Neural cell (in vitro differentiated cells): Measurements from ENCODE around the gene NTRK2. TPM values are rescaled to one million over a fixed set of nuclear protein-coding genes. Genes with fewer than 3 reads are reported as not detected.

ENCODE experiments used
- H2AFZ ChIP-seq: fragments of 200-600, 300-800 bp; sonication (generic), shearing (Covaris generic); 2 replicates; pipeline ENCODE4 v1.6.0; 2014; ENCODE audit warnings: low read depth, mild to moderate bottlenecking, antibody characterized with exemption, low read length, moderate library complexity
- H3F3A ChIP-seq: fragments of 200-600 bp; shearing (Covaris generic); 2 replicates; pipeline ENCODE4 v1.6.1; 2016; ENCODE audit warnings: mild to moderate bottlenecking, moderate library complexity, mixed read lengths, antibody characterized with exemption, low read length; ENCODE audit not compliant: insufficient read depth, poor library complexity, severe bottlenecking
- H3K27ac ChIP-seq: fragments of 200-600, 300-800 bp; sonication (generic), shearing (Covaris generic); 2 replicates; pipeline ENCODE4 v1.5.1; 2014; ENCODE audit warnings: mild to moderate bottlenecking, low read length, moderate library complexity
- H3K27me3 ChIP-seq: fragments of 300-800, 200-600 bp; sonication (generic), shearing (Covaris generic); 2 replicates; pipeline ENCODE4 v1.6.0; 2014; ENCODE audit warnings: mild to moderate bottlenecking, low read depth, low read length, moderate library complexity; ENCODE audit not compliant: insufficient read depth
- H3K36me3 ChIP-seq: fragments of 300-800, 200-600 bp; sonication (generic), shearing (Covaris generic); 2 replicates; pipeline ENCODE4 v1.5.1; 2014; ENCODE audit warnings: mild to moderate bottlenecking, antibody characterized with exemption, low read length, moderate library complexity; ENCODE audit not compliant: insufficient read depth
- H3K4me2 ChIP-seq: fragments of 300-800, 200-600 bp; sonication (generic), shearing (Covaris generic); 2 replicates; pipeline ENCODE4 v1.6.0; 2014; ENCODE audit warnings: mild to moderate bottlenecking, low read length
- H3K4me3 ChIP-seq: fragments of 300-800, 200-600 bp; sonication (generic), shearing (Covaris generic); 2 replicates; pipeline ENCODE4 v1.5.1; 2014; ENCODE audit warnings: mild to moderate bottlenecking, low read length, moderate library complexity
- H3K79me2 ChIP-seq: fragments of 200-600 bp; shearing (Covaris generic); replicated peaks from 2 replicates; pipeline ENCODE4 v1.6.0; 2014; ENCODE audit warnings: mild to moderate bottlenecking, low read length, moderate library complexity; ENCODE audit not compliant: insufficient read depth
- H3K9ac ChIP-seq: fragments of 300-800, 200-600 bp; sonication (generic), shearing (Covaris generic); 2 replicates; pipeline ENCODE4 v1.6.1; 2016; ENCODE audit warnings: mild to moderate bottlenecking, low read length, mixed read lengths
- H3K9me2 ChIP-seq: fragments of 200-600 bp; shearing (Covaris generic); 2 replicates; pipeline ENCODE4 v1.6.1; 2016; ENCODE audit warnings: mild to moderate bottlenecking, low read length, mixed read lengths; ENCODE audit not compliant: insufficient read depth
- H3K9me3 ChIP-seq: fragments of 200-600, 300-800 bp; sonication (generic), shearing (Covaris generic); 2 replicates; pipeline ENCODE4 v1.6.1; 2016; ENCODE audit warnings: mild to moderate bottlenecking, mixed run types, low read length, moderate library complexity, mixed read lengths
- H4K20me1 ChIP-seq: fragments of 200-600 bp; shearing (Covaris generic); 2 replicates; pipeline ENCODE4 v1.6.1; 2016; ENCODE audit warnings: mild to moderate bottlenecking, mixed run types; ENCODE audit not compliant: insufficient read depth
- CTCF ChIP-seq: fragments of 450-650 bp; IDR thresholded peaks from 2 replicates; pipeline ENCODE4 v1.5.1; 2014; ENCODE audit warnings: antibody characterized with exemption, mild to moderate bottlenecking, moderate library complexity; ENCODE audit not compliant: poor library complexity, severe bottlenecking
- EP300 ChIP-seq: fragments of 450-650 bp; conservative IDR thresholded peaks from 2 replicates; pipeline ENCODE4 v1.6.1; 2014; ENCODE audit warnings: antibody characterized with exemption, mild to moderate bottlenecking, moderate library complexity; ENCODE audit not compliant: poor library complexity, severe bottlenecking
- EZH2 ChIP-seq: fragments of 200-600, 300-800 bp; shearing (Covaris generic), sonication (generic); IDR thresholded peaks from 2 replicates; pipeline ENCODE4 v1.6.1; 2014; ENCODE audit warnings: antibody characterized with exemption, low read length, borderline replicate concordance, mild to moderate bottlenecking; ENCODE audit not compliant: insufficient read depth, poor library complexity, severe bottlenecking
- MXI1 ChIP-seq: fragments of 450-650 bp; conservative IDR thresholded peaks from 2 replicates; pipeline ENCODE4 v1.6.1; 2014; ENCODE audit warnings: antibody characterized with exemption, mild to moderate bottlenecking; ENCODE audit not compliant: poor library complexity, severe bottlenecking
- POLR2AphosphoS5 ChIP-seq: IDR thresholded peaks from 2 replicates; pipeline ENCODE4 v1.6.1; 2012
- RAD21 ChIP-seq: fragments of 450-650 bp; conservative IDR thresholded peaks from 2 replicates; pipeline ENCODE4 v1.6.1; 2014; ENCODE audit warnings: antibody characterized with exemption, mild to moderate bottlenecking, moderate library complexity
- REST ChIP-seq: IDR thresholded peaks from 2 replicates; pipeline ENCODE4 v1.6.1; 2012; ENCODE audit warnings: borderline replicate concordance
- SMC3 ChIP-seq: fragments of 450-650 bp; conservative IDR thresholded peaks from 2 replicates; pipeline ENCODE4 v1.6.1; 2014; ENCODE audit warnings: antibody characterized with exemption, mild to moderate bottlenecking, moderate library complexity; ENCODE audit not compliant: poor library complexity
- TAF1 ChIP-seq: IDR thresholded peaks from 2 replicates; pipeline ENCODE4 v1.6.1; 2012; ENCODE audit warnings: low read depth
- polyA plus RNA-seq: library from polyadenylated mRNA; depleted of rRNA; stranded (reverse); fragments of >200 nt; gene quantifications from 2 replicates; pipeline ENCODE4 v1.2.3, GENCODE V29; 2014

The NTRK2 gene
- polyA plus RNA-seq, 1 donor from 2014 or later: 14.2 TPM

GRCh38 chr9:84945878-84946538 is 276.5 kb downstream of the NTRK2 start:
- Histone ChIP-seq H3K9me2 (no peaks in the 10 kb centered on the region), H3K27ac (no peak overlapping the region), H2AFZ (no peak overlapping the region), H3K9me3 (no peaks in the 10 kb centered on the region), H3K79me2 (no peaks in the 10 kb centered on the region), H4K20me1 (no peaks in the 10 kb centered on the region), H3K4me3 (no peak overlapping the region), H3K27me3 (no peaks in the 10 kb centered on the region), H3K4me2 (no peak overlapping the region), H3K36me3 (no peaks in the 10 kb centered on the region), H3K9ac (no peak overlapping the region), H3F3A (no peaks in the 10 kb centered on the region)
- TF ChIP-seq RAD21: no peak
- no peak for TF ChIP-seq REST
- TF ChIP-seq EZH2: no peak
- TF ChIP-seq MXI1: no peak
- TF ChIP-seq SMC3: no peak
- TF ChIP-seq TAF1: no peak
- no peak for TF ChIP-seq POLR2AphosphoS5
- no peak for TF ChIP-seq EP300
- TF ChIP-seq CTCF: no peak

- no peaks in the 10 kb centered on the region for H3K27me3 ChIP-seq
- H3K27ac ChIP-seq: no peak overlapping the region
- no peaks in the 10 kb centered on the region for H3K9me2 ChIP-seq
- no peaks in the 10 kb centered on the region for H3K9me3 ChIP-seq
- TF ChIP-seq REST: no peak
- TF ChIP-seq EZH2: no peak
- TF ChIP-seq SMC3: no peak
- TF ChIP-seq POLR2AphosphoS5: no peak
- TF ChIP-seq MXI1: no peak
- TF ChIP-seq RAD21: no peak
- no peak for TF ChIP-seq EP300
- TF ChIP-seq CTCF: no peak
- TF ChIP-seq TAF1: no peak
- H3F3A ChIP-seq: no peaks in the 10 kb centered on the region
- H3K36me3 ChIP-seq: no peaks in the 10 kb centered on the region
- no peaks in the 10 kb centered on the region for H4K20me1 ChIP-seq
- no peaks in the 10 kb centered on the region for H3K79me2 ChIP-seq
- H3K4me2 ChIP-seq: no peak overlapping the region
- H2AFZ ChIP-seq: no peak overlapping the region
- no peak overlapping the region for H3K4me3 ChIP-seq
- no peak overlapping the region for H3K9ac ChIP-seq
Observed at GRCh38 chr9:84947412-84947972, 278.0 kb downstream of the NTRK2 start.
